Endometrium (tissue), 2 donors: Measurements from ENCODE around the gene LRIF1.
"Not testable (repeated sequence)": the region's sequence is repeated elsewhere in the genome, so short reads cannot be mapped to it uniquely, and the experiment has no call there.

Source experiments
- FAIRE-seq: peaks from 2 replicates; lab custom pipeline; 2012; peaks lifted over from hg19 to GRCh38; lab: Jason Lieb, UNC
- donor health status: control.
- donor health status: control.

Gene LRIF1

DNA sequence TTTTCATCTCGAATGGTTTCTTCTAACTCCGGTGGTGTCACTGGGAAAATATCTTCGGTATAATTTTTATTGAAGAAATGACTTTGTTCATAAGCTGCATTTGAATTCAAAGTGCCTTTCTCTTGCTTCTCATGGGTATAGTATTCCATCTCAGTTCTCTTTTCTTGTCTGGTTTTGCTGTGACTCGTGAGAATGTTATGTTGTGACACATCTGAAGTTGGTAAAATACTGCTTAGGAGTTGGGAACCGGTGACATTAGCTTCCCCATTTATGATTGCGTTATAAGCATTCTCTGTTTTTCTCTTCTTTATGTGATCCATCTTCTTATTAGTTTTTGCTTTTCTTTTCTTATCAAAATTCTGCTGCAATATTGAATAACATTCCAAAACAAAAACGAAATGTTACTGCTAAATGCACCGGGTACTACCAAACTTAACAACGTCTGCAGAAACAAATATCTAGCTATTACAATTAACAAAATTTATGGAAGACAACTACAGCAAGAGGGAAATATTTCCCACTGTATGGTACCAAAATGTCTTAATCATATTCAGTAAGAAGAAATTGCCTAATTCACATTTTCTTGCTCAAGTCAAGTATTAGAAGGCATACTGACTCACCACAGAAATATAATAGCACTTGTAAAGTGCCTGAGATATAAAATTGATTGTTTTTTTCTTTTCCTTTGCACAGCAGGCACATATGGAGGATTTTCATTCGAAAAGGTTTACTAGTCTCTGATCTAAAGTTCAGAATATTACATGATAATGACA is 15.5 kb downstream of the LRIF1 start:
- no peak for FAIRE-seq

DNA sequence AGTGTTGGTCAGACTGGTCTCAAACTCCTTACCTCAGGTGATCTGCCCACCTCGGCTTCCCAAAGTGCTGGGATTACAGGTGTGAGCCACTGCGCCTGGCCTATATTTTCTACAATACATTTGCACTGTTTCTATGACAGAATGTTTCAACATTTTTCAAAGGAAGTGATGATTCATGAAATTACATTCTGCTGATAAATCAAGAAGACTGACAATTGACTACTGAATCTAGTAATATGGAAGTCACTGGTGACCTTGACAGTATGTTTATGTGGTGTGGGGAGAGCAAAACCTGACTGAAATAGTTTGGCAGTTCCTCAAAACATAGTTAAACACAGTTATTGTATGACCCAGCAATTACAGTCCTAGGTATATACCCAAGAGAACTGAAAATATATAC is 18.1 kb downstream of the LRIF1 start:
- FAIRE-seq = no peak

DNA sequence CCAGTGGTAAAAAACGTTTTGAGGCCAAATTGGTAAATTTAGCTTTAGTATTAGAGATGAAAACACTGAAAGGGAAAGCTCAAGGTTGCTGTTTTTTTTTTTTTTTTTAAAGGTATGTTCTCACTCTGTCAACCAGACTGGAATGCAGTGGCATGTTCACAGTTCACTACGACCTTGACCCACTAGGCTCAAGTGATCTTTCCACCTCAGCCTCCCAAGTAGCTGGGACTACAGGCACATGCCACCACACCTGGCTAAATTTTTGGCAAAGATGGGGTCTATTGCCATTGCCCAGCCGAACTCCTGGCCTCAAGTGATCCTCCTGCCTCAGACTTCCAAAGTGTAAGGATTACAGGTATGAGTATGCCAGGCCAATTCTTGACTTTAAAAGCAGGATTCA is 18.9 kb downstream of the LRIF1 start:
- FAIRE-seq = no peak

DNA sequence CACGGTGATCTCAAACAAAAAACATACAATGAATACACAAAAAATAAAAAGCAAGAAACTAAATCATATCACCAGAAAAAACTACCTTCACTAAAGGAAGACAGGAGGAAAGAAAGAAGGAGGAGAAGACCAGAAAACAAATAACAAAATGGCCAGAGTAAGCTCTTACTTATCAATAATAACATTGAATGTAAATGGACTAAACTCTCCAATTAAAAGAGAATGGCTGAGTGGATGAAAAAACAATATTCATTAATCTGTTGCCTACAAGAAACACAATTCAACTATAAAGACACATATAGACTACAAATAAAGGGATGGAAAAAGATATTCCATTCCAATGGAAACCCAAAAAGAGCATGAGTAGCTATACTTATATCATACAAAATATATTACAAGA is 27.2 kb downstream of the LRIF1 start:
- no peak for FAIRE-seq

DNA sequence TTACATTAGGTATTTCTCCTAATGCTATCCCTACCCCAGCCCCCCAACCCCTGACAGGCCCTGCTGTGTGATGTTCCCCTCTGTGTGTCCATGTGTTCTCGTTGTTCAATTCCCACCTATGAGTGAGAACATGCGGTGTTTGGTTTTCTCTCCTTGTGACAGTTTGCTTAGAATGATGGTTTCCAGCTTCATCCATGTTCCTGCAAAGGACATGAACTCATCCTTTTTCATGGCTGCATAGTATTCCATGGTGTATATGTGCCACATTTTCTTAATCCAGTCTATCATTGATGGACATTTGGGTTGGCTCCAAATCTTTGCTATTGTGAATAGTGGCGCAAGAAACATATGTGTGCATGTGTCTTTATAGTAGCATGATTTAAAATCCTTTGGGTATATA is 32.6 kb downstream of the LRIF1 start:
- not testable (repeated sequence) for FAIRE-seq

DNA sequence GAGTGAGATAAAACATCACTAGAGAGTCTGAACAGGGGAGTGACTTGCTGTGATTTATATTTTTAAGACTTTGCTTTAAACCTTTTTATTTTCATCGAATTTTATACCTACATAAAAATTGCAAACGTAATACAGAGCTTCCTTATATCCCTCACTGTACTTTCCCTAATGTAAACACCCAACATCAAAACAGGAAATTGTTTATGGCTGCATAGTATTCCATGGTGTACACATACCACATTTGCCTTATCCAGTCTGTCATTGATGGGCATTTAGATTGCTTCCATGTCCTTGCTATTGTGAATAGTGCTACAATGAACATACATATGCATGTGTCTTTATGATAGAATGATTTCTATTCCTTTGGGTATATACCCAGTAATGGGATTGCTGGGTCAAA is 34.8 kb downstream of the LRIF1 start:
- no peak for FAIRE-seq

DNA sequence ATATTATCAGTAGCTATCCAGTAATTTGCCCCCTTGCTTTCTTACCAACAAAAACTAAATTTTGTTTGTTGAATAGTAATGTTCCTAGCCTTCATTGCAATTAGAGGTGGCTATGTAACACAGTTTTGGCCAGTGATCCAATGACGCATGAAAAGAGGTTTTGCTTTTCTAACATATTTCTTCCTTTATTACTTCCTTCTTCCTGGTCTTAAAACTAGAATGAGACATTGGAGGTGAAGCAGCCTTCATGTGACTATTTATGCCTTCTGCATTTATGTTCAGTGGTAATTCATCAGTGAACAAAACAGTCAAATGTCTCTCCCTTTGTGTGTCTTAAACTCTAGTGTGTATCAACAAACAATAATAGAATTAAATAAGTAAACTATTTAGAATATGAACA is 35.5 kb downstream of the LRIF1 start:
- no peak for FAIRE-seq

DNA sequence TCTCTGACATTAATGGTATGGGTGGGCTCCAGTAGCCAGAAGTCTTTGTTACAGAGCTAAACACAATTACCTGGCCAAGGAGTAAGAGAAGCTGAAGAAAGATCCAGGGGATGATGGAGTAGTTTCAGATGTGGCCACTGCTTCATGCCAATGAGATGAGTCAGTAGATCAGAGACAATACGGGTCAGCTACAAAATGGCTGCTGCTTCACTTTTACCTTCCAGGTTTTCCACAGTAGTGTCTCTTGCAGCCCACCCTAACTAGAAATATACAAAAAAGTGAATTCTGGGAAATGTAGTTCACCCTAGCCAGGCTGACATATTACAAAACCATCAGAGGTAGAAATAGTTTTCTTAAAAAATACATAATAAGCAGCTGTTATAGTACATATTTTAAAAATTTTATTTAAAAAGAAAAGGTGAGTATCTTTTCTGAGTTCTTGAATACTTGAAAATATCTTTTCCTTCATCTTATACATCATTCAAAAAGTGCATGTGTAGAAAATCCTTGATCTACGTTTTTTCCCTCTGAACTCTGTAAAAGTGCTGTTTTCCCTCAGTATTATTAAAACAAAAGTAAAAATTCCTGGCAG is 36.1 kb downstream of the LRIF1 start:
- no peak for FAIRE-seq

DNA sequence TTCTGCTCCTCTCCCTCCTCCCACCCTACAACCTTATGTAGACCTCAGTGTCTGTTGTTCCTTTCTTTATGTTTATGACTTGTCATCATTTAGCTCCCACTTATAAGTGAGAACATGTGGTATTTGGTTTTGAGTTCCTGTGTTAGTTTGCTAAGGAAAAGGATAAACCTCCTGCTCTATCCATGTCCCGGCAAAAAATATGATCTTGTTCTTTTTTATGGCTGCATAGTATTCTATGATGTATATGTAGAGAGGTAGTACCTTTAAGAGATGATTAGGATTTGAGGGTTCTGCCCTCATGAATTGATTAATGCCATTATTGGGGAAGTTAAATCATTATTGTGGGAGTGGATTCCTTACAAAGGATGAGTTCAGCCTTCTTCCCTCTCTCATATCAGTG is 41.8 kb downstream of the LRIF1 start:
- no peak for FAIRE-seq

DNA sequence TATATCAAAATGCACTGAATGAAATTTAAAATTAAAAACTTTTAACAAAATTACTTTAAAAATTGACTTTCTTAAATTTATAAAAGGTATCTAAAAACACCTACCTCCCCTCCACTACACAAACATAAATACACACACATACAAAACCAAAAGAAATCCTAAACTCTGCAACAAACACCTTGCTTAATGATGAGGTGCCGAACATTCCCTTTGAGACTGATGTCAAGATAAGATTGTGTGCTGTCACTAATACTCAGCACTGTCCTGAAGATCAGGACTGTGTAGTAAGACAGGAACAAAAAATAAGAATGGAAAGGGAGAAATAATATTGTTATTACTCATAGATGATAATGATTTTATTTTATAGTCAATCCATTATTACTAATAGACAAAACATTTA is 45.7 kb downstream of the LRIF1 start:
- FAIRE-seq = no peak

DNA sequence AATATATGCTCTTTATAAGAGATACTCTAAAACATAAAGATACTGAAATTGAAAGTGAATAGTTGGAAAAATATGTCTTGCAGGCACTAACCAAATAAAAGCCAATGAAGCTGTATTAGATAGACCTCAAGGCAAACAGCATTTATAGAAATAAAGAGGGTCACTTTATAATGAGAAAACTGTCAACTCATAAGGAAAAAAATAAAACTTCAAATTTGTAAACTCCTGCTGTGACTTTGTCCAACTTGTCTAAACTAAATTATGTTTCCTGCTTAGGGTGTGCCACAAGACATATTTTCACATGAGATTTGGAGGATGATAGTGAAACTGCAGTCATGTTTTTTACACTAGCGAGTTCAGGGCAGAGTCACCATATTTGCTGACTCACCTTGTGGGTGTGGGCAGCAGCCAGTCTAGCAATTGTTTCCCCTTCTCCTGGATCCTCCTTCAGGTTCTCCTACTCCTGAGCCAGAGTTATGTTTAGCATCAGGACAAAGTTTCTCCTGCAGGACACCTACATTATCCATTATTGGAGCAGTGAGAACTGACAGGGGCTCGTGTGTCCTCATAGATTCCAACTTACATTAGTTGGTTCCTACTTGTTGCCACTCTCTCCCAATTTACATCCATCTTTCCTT is 46.9 kb downstream of the LRIF1 start:
- no peak for FAIRE-seq

DNA sequence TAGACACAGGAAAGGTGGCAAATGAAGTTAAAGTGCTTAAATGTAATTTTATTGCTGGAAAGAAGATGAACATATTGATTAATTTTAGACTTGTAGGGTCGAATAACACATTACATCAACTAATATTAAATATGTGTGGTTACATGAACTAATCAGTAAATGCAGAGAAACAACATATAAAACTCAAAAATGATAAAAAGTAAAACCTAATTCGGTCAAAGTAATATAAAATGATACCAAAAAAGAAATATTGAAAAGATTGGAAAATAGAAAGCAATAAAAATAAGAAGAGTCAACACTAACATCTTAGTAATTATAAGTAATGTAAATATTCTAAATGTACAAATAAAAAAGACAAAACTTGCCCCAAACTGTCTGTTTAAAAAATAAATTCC is 47.5 kb downstream of the LRIF1 start:
- no peak for FAIRE-seq

DNA sequence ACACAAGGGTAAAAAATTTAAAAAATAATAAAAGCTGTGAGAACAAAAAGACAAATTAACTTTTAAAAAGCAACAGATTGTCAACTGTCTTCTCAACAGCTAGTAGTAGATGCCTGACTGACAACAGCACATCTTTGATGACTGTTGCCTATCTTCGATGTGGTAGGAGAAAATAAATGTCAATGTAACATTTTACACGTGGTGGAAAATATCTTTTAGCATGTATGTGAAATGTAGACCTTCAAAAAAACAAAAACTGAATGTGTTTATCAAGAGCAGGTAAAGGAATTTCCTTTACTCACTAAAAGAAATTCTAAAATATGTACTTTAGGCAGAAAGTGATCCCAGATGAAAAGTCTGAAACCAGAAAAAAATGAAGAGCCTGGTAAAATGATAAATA is 47.9 kb downstream of the LRIF1 start:
- no peak for FAIRE-seq

DNA sequence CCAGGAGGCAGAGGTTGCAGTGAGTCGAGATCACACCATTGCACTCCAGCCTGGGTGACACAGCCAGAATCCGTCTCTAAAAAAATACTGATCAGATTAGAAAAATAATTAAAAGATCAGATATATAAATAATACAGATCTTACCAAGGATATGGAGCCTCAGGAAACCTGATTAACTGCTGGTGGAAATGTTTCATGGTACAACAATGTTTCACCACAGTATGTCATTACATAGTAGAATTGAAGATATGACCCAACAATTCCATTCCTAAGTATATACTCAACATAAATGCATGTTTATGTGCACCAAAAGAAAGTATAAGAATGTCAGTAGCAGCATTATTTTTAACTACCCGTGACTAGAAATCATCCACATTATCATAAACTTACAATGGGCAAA is 49.0 kb downstream of the LRIF1 start:
- no peak for FAIRE-seq

DNA sequence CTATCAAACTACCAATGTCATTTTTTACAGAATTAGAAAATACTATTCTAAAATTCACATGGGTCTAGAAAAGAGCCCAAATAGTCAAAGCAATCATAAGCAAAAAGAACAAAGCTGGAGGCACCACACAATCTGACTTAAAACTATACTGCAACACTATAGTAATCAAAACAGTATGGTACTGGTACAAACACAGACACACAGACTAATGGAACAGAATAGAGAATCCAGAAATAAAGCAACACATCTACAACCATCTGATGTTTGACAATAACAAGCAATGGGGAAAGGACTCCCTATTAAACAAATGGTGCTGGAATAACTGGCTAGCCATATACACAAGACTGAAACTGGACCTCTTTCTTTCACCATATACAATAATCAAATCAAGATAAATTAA is 50.9 kb downstream of the LRIF1 start:
- FAIRE-seq = no peak

DNA sequence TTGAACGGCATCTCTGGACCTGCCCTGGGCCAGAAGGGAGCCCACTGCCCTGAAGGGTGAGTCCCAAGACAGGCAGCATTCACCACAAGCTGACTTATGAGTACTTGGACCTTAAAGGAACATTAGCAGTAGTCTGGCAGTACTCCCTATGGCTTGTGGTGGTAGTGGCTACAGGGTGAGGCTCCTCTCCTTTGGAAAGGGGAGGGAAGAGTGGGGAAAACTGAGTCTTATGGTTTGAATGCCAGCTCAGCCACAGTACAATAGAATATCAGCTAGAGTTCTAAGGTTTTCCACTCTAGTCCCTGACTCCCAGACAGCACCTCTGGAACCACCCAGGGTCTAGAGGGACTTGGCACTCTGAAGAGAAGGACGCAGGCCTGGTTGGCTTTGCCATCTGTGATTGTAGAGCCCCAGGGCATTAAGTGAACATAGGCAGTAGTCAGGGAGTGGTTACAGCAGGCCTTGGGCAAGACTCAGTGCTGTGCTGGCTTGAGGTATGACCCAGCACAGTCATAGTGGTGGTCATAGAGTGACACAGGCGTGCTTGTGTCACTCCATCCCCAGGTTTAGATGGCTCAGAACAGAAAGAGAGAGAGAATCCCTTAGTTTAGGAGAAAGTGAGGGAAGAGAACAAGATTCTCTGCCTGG is 59.7 kb downstream of the LRIF1 start:
- FAIRE-seq = no peak

DNA sequence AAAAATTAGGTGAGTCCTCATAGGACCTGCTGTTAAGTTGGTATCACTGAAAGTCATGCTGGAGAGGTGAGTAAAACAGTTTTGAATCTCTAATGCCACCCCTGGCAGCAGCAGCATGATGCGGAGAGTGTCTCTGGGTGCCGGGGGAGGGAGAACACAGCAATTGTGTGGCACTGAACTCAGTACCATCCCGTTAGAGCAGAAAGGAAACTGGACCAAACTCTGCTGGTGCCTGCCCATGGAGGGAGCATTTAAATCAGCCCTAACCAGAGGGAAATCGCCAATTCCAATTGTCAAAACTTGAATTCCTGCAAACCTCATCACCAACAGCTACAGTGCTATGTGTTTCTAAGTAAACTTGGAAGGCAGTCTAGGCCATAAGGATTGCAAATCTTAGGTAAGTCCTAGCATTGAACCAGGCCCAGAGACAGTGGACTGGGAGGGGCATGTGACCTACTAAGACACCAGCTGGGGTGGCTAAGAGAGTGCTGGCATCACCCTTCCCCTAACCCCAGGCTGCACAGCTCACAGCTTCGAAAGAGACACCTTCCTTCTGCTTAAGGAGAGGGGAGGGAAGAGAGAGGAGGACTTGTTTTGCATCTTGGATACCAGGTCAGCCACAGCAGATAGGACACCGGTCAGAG is 60.8 kb downstream of the LRIF1 start:
- no peak for FAIRE-seq

DNA sequence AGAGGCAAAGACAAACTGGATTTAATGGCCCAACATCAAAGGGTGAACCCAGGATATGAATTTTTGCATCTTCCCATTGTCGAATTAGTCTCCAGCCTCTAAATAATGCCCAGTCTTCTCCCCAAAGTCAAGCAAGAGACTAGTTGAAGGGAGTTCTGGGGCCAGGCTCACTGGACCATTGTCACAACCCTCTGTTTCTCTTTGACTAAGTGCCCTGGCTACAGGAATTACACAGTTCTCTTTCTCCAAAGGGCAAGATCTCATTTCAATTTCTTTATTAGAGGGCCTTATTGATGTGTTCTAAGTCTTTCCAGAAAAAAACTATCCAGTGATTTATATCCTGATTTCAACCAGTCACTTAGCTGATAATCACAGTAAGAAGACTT is 64.3 kb downstream of the LRIF1 start:
- no peak for FAIRE-seq

DNA sequence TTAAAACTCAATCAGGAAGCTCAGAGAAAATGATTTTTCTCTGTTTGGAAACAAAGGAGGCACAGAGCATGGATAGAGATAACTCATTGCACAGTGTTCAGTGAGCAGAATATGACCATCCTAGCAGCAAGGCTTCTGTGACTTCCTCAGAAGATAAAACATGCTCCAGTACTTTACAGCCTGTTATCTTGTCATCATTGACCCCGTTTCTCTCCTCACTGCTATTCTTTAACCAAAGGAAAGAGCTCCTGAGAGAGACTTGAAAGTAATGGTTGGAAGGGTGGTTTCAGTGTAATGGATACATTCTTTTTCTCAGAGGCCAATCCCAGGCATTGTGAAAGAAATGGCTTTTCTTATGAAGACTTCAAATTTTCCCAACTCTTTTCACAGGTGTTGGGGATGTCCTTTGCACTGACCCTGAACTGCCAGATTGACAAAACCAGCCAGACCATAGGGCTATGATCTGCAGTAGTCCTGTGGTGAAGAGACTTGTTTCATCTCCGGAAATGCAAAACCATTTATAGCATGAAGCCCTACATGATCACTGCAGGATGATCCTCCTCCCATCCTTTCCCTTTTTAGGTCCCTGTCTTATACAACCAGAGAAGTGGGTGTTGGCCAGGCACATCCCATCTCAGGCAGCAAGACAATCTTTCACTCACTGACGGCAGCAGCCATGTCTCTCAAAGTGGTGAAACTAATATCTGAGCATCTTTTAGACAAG is 64.8 kb downstream of the LRIF1 start:
- no peak for FAIRE-seq

DNA sequence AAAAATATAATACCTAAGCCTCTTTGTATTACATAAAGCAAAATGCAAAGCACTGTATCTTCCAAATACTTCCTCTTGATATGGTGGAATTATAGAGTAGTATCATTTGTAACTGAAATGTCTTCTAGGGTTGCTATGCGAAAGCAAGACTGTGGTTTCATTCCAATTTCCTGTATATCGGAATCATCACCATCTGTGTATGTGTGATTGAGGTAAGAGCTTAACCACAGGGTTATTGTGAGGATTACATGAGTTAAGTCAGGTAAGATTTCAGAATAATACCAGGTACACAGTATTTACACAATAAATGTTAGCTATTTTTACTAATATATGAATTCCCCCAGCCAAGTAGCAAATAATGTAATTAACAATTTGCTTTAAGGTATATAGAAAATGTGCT is 66.0 kb downstream of the LRIF1 start:
- FAIRE-seq = no peak
